ENCODE results near the gene VCAM1.

The VCAM1 gene

DNA sequence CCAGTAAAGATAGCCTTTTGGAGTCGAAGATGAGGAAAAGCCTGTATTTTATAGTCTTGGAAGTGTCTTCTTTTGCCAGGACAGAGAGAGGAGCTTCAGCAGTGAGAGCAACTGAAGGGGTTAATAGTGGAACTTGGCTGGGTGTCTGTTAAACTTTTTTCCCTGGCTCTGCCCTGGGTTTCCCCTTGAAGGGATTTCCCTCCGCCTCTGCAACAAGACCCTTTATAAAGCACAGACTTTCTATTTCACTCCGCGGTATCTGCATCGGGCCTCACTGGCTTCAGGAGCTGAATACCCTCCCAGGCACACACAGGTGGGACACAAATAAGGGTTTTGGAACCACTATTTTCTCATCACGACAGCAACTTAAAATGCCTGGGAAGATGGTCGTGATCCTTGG is at the start of gene VCAM1:
VCAM1 (plus strand) TSS at position 253 of the 400 bp plus-strand sequence; CDS start at position 372, 119 bp downstream.
- peak within 1 kb of the TSS; percentile 81 for H3K4me3 ChIP-seq
- no peaks in the 10 kb centered on the region for H3K9me3 ChIP-seq (ENCODE audit: low read depth, low read length)
- H3K36me3 ChIP-seq (ENCODE audit: insufficient read depth, low read length): peaks cover 15% of the 10 kb centered on the region
- DNase-seq (ENCODE audit: low read depth, low spot score): no peak
- peak within 1 kb of the TSS; percentile 74 for H3K9ac ChIP-seq (ENCODE audit: insufficient read length)
- no peak for TF ChIP-seq EZH2 (IDR thresholded peaks at IDR 0.05)
- no peak for TF ChIP-seq FOXP2 (optimal IDR thresholded peaks at IDR 0.05; ENCODE audit: control extremely low read depth, extremely low read length, insufficient read depth)
- no peak for TF ChIP-seq POLR2AphosphoS5 (IDR thresholded peaks at IDR 0.05; ENCODE audit: borderline replicate concordance, low read depth, low read length)
- peak within 1 kb of the TSS; percentile 97 for H3K27ac ChIP-seq

GRCh38 chr1:100670083-100670482 is 49.5 kb upstream of the VCAM1 start:
- no peak for DNase-seq (ENCODE audit: low read depth, low spot score)
- H3K27ac ChIP-seq: no peak overlapping the region
- TF ChIP-seq FOXP2 (optimal IDR thresholded peaks at IDR 0.05; ENCODE audit: control extremely low read depth, extremely low read length, insufficient read depth) (no peak), POLR2AphosphoS5 (IDR thresholded peaks at IDR 0.05; ENCODE audit: borderline replicate concordance, low read depth, low read length) (no peak), EZH2 (IDR thresholded peaks at IDR 0.05) (no peak)
- no peaks in the 10 kb centered on the region for H3K36me3 ChIP-seq (ENCODE audit: insufficient read depth, low read length)
- H3K9ac ChIP-seq (ENCODE audit: insufficient read length): no peak overlapping the region
- H3K4me3 ChIP-seq: no peak overlapping the region
- no peaks in the 10 kb centered on the region for H3K9me3 ChIP-seq (ENCODE audit: low read depth, low read length)

GRCh38 chr1:100671601-100672000 is 47.9 kb upstream of the VCAM1 start:
- H3K36me3 ChIP-seq (ENCODE audit: insufficient read depth, low read length): no peaks in the 10 kb centered on the region
- no peak overlapping the region for H3K4me3 ChIP-seq
- H3K9ac ChIP-seq (ENCODE audit: insufficient read length): no peak overlapping the region
- no peak overlapping the region for H3K27ac ChIP-seq
- TF ChIP-seq EZH2 (IDR thresholded peaks at IDR 0.05) (no peak), FOXP2 (optimal IDR thresholded peaks at IDR 0.05; ENCODE audit: control extremely low read depth, extremely low read length, insufficient read depth) (no peak), POLR2AphosphoS5 (IDR thresholded peaks at IDR 0.05; ENCODE audit: borderline replicate concordance, low read depth, low read length) (no peak)
- no peak for DNase-seq (ENCODE audit: low read depth, low spot score)
- no peaks in the 10 kb centered on the region for H3K9me3 ChIP-seq (ENCODE audit: low read depth, low read length)

- H3K9me3 ChIP-seq (ENCODE audit: low read depth, low read length): no peaks in the 10 kb centered on the region
- no peaks in the 10 kb centered on the region for H3K36me3 ChIP-seq (ENCODE audit: insufficient read depth, low read length)
- H3K9ac ChIP-seq (ENCODE audit: insufficient read length): no peak overlapping the region
- TF ChIP-seq POLR2AphosphoS5 (IDR thresholded peaks at IDR 0.05; ENCODE audit: borderline replicate concordance, low read depth, low read length) (no peak), FOXP2 (optimal IDR thresholded peaks at IDR 0.05; ENCODE audit: control extremely low read depth, extremely low read length, insufficient read depth) (no peak), EZH2 (IDR thresholded peaks at IDR 0.05) (no peak)
- H3K4me3 ChIP-seq: no peak overlapping the region
- no peak overlapping the region for H3K27ac ChIP-seq
- no peak for DNase-seq (ENCODE audit: low read depth, low spot score)
Measured at GRCh38 chr1:100683448-100684349, 35.8 kb upstream of the VCAM1 start.

- H3K36me3 ChIP-seq (ENCODE audit: insufficient read depth, low read length): no peaks in the 10 kb centered on the region
- H3K4me3 ChIP-seq: no peak overlapping the region
- no peaks in the 10 kb centered on the region for H3K9me3 ChIP-seq (ENCODE audit: low read depth, low read length)
- no peak for DNase-seq (ENCODE audit: low read depth, low spot score)
- TF ChIP-seq FOXP2 (optimal IDR thresholded peaks at IDR 0.05; ENCODE audit: control extremely low read depth, extremely low read length, insufficient read depth) (no peak), EZH2 (IDR thresholded peaks at IDR 0.05) (no peak), POLR2AphosphoS5 (IDR thresholded peaks at IDR 0.05; ENCODE audit: borderline replicate concordance, low read depth, low read length) (no peak)
- H3K9ac ChIP-seq (ENCODE audit: insufficient read length): no peak overlapping the region
- no peak overlapping the region for H3K27ac ChIP-seq
Measured at GRCh38 chr1:100699744-100700143, 19.8 kb upstream of the VCAM1 start.

GRCh38 chr1:100700586-100700985 is 19.0 kb upstream of the VCAM1 start:
- DNase-seq (ENCODE audit: low read depth, low spot score): no peak
- no peak for TF ChIP-seq EZH2 (IDR thresholded peaks at IDR 0.05)
- Histone ChIP-seq H3K9ac (ENCODE audit: insufficient read length) (no peak overlapping the region), H3K4me3 (no peak overlapping the region), H3K9me3 (ENCODE audit: low read depth, low read length) (no peaks in the 10 kb centered on the region), H3K27ac (no peak overlapping the region), H3K36me3 (ENCODE audit: insufficient read depth, low read length) (no peaks in the 10 kb centered on the region)

- DNase-seq (ENCODE audit: low read depth, low spot score): no peak
- H3K4me3 ChIP-seq: no peak overlapping the region
- no peak for TF ChIP-seq EZH2 (IDR thresholded peaks at IDR 0.05)
- no peak for TF ChIP-seq POLR2AphosphoS5 (IDR thresholded peaks at IDR 0.05; ENCODE audit: borderline replicate concordance, low read depth, low read length)
- no peak for TF ChIP-seq FOXP2 (optimal IDR thresholded peaks at IDR 0.05; ENCODE audit: control extremely low read depth, extremely low read length, insufficient read depth)
- no peaks in the 10 kb centered on the region for H3K9me3 ChIP-seq (ENCODE audit: low read depth, low read length)
- no peak overlapping the region for H3K27ac ChIP-seq
- H3K9ac ChIP-seq (ENCODE audit: insufficient read length): no peak overlapping the region
- H3K36me3 ChIP-seq (ENCODE audit: insufficient read depth, low read length): no peaks in the 10 kb centered on the region
Measured at GRCh38 chr1:100703052-100703451, 16.5 kb upstream of the VCAM1 start.

- H3K4me3 ChIP-seq: no peak overlapping the region
- DNase-seq (ENCODE audit: low read depth, low spot score): no peak
- H3K27ac ChIP-seq: no peak overlapping the region
- no peaks in the 10 kb centered on the region for H3K36me3 ChIP-seq (ENCODE audit: insufficient read depth, low read length)
- no peak overlapping the region for H3K9ac ChIP-seq (ENCODE audit: insufficient read length)
- TF ChIP-seq FOXP2 (optimal IDR thresholded peaks at IDR 0.05; ENCODE audit: control extremely low read depth, extremely low read length, insufficient read depth) (no peak), POLR2AphosphoS5 (IDR thresholded peaks at IDR 0.05; ENCODE audit: borderline replicate concordance, low read depth, low read length) (no peak), EZH2 (IDR thresholded peaks at IDR 0.05) (no peak)
- H3K9me3 ChIP-seq (ENCODE audit: low read depth, low read length): no peaks in the 10 kb centered on the region
Measured at GRCh38 chr1:100703716-100704115, 15.8 kb upstream of the VCAM1 start.
